Spleen (tissue), 7 donors: ENCODE results near the gene GMNN.

ENCODE experiments used
- POLR2A ChIP-seq, 3 donors: fragments of 450-650 bp; IDR thresholded peaks; one replicate each; pipeline ENCODE4 v1.5.1; 2017; ENCODE audit warnings: antibody characterized with exemption in 3 of 3, mild to moderate bottlenecking in 1 of 3
- POLR2AphosphoS5 ChIP-seq, 3 donors: sonication (generic); formaldehyde crosslinking; IDR thresholded peaks; one replicate each; pipeline ENCODE4 v1.5.1; 2017; ENCODE audit warnings: antibody characterized with exemption in 3 of 3
- TF ChIP-seq, protein P1 (sequence below), 11 experiments: fragments of 200-600 bp in 7 of 11; fragments of 450-650 bp in 4 of 11; sonication (generic) in 4 of 11; IDR thresholded peaks in 8 of 11; conservative IDR thresholded peaks in 3 of 11; 1 replicate in 7 of 11; 2 replicates in 4 of 11; pipeline versions ENCODE4 v1.4.0 to v1.8.0; 2016 to 2021; ENCODE audit warnings: antibody characterized with exemption in 11 of 11, inconsistent platforms in 4 of 11, mild to moderate bottlenecking in 1 of 11
- donor health status: DM: no; HTN: no; CAD: no; lungs with moderate emphysema.
- donor health status: DM: no; HTN: no; CAD: no.
- donor health status: DM: no; HTN: no; CAD: no.

GRCh38 chr6:24763578-24763977, 11.2 kb upstream of the GMNN start:
- no peak for TF ChIP-seq POLR2A (IDR thresholded peaks at IDR 0.05)
- TF ChIP-seq, protein P1, sequence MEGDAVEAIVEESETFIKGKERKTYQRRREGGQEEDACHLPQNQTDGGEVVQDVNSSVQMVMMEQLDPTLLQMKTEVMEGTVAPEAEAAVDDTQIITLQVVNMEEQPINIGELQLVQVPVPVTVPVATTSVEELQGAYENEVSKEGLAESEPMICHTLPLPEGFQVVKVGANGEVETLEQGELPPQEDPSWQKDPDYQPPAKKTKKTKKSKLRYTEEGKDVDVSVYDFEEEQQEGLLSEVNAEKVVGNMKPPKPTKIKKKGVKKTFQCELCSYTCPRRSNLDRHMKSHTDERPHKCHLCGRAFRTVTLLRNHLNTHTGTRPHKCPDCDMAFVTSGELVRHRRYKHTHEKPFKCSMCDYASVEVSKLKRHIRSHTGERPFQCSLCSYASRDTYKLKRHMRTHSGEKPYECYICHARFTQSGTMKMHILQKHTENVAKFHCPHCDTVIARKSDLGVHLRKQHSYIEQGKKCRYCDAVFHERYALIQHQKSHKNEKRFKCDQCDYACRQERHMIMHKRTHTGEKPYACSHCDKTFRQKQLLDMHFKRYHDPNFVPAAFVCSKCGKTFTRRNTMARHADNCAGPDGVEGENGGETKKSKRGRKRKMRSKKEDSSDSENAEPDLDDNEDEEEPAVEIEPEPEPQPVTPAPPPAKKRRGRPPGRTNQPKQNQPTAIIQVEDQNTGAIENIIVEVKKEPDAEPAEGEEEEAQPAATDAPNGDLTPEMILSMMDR (IDR thresholded peaks at IDR 0.05 in 8 of 11, conservative IDR thresholded peaks at IDR 0.05 in 3 of 11): no peak
- no peak for TF ChIP-seq POLR2AphosphoS5 (IDR thresholded peaks at IDR 0.05)
